IMR-90 (cell line): ENCODE measurements around the gene C11orf97. TPM values are rescaled to one million over a fixed set of nuclear protein-coding genes. Genes with fewer than 3 reads are reported as not detected.

ENCODE experiments used
- ATAC-seq: fragments of 200-7000 bp; cut with Tn5 transposase; 2 replicates; pipeline ENCODE4 v1.9.1; 2020; ENCODE audit warnings: low read depth, mild to moderate bottlenecking, moderate library complexity
- BruUV-seq: library from RNA; stranded (reverse); fragments of 400-500 nt; replicated peaks from 2 replicates; lab custom pipeline; 2021; lab: Mats Ljungman, UMichigan
- CTCF ChIA-PET: fragments of 300-600 bp; formaldehyde crosslinking; extraction: SDS; loops from one replicate; lab custom pipeline; 2021; ENCODE audit warnings: antibody characterized with exemption; lab: Yijun Ruan, JAX
- POLR2A ChIA-PET: fragments of 300-600 bp; sonication (Branson Sonifier 250); formaldehyde crosslinking; loops from one replicate; lab custom pipeline; 2022; ENCODE audit warnings: antibody characterized with exemption; ENCODE audit not compliant: unreplicated experiment; lab: Charles Lee
- DNase-seq: peaks from one replicate; pipeline ENCODE4 v3.0.0; 2013
- H2AFZ ChIP-seq: replicated peaks from 2 replicates; pipeline ENCODE3; 2013; ENCODE audit warnings: low read length, mild to moderate bottlenecking; ENCODE audit not compliant: poor library complexity
- H2AK5ac ChIP-seq: 2 replicates; pipeline ENCODE4 v1.6.1; 2013; ENCODE audit warnings: low read depth, low read length, inconsistent platforms
- H2AK9ac ChIP-seq: replicated peaks from 2 replicates; pipeline ENCODE3; 2013; ENCODE audit warnings: mild to moderate bottlenecking, low read depth, low read length, moderate library complexity; ENCODE audit not compliant: poor library complexity
- H2BK120ac ChIP-seq: 2 replicates; pipeline ENCODE4 v1.6.1; 2013; ENCODE audit warnings: low read depth, low read length, inconsistent platforms
- H2BK15ac ChIP-seq: 3 replicates; pipeline ENCODE4 v1.6.1; 2013; ENCODE audit warnings: low read depth, low read length, inconsistent platforms
- H2BK20ac ChIP-seq: 2 replicates; pipeline ENCODE4 v1.6.1; 2013; ENCODE audit warnings: low read depth, mild to moderate bottlenecking, inconsistent platforms, low read length, moderate library complexity
- H2BK5ac ChIP-seq: 2 replicates; pipeline ENCODE4 v1.6.1; 2013; ENCODE audit warnings: mild to moderate bottlenecking, low read depth, low read length, inconsistent platforms; ENCODE audit not compliant: poor library complexity, severe bottlenecking
- H3K14ac ChIP-seq: replicated peaks from 2 replicates; pipeline ENCODE4 v1.6.1; 2013; ENCODE audit warnings: low read depth, low read length, inconsistent platforms
- H3K18ac ChIP-seq: 2 replicates; pipeline ENCODE4 v1.6.1; 2013; ENCODE audit warnings: low read depth, low read length, control low read depth
- H3K23ac ChIP-seq: 2 replicates; pipeline ENCODE4 v1.6.1; 2013; ENCODE audit warnings: low read depth, low read length, inconsistent platforms
- H3K27ac ChIP-seq: 2 replicates; pipeline ENCODE4 v1.5.1; 2013; ENCODE audit warnings: mild to moderate bottlenecking, control low read depth, low read length; ENCODE audit not compliant: insufficient read depth
- H3K27me3 ChIP-seq: 2 replicates; pipeline ENCODE4 v1.6.1; 2013; ENCODE audit warnings: low read length; ENCODE audit not compliant: control insufficient read depth, insufficient read depth
- H3K36me3 ChIP-seq: 2 replicates; pipeline ENCODE4 v1.6.1; 2013; ENCODE audit warnings: low read length, mixed read lengths; ENCODE audit not compliant: control insufficient read depth, insufficient read depth
- H3K4ac ChIP-seq: 2 replicates; pipeline ENCODE4 v1.6.1; 2013; ENCODE audit warnings: low read depth, low read length, inconsistent platforms
- H3K4me1 ChIP-seq: 2 replicates; pipeline ENCODE4 v1.6.1; 2013; ENCODE audit warnings: low read length, mixed read lengths; ENCODE audit not compliant: control insufficient read depth, insufficient read depth
- H3K4me2 ChIP-seq: 2 replicates; pipeline ENCODE4 v1.6.1; 2013; ENCODE audit warnings: low read depth, mild to moderate bottlenecking, control low read depth, low read length, moderate library complexity
- H3K4me3 ChIP-seq: 2 replicates; pipeline ENCODE4 v1.5.1; 2013; ENCODE audit warnings: low read depth, mild to moderate bottlenecking, control low read depth, low read length, moderate library complexity; ENCODE audit not compliant: insufficient read depth
- H3K56ac ChIP-seq: 2 replicates; pipeline ENCODE4 v1.6.1; 2013; ENCODE audit warnings: low read length, inconsistent platforms; ENCODE audit not compliant: insufficient read depth; ENCODE audit errors: extremely low read depth
- H3K79me1 ChIP-seq, 2 experiments: 2 replicates each; pipeline ENCODE4 v1.6.1; 2013; ENCODE audit warnings: low read length in 2 of 2, inconsistent platforms in 1 of 2, low read depth in 1 of 2
- H3K9ac ChIP-seq: 2 replicates; pipeline ENCODE4 v1.6.1; 2013; ENCODE audit warnings: low read depth, low read length, control low read depth
- H3K9me1 ChIP-seq: 2 replicates; pipeline ENCODE4 v1.6.1; 2013; ENCODE audit warnings: low read length, inconsistent platforms; ENCODE audit not compliant: insufficient read depth
- H3K9me3 ChIP-seq: 2 replicates; pipeline ENCODE4 v1.6.1; 2013; ENCODE audit warnings: low read length; ENCODE audit not compliant: control insufficient read depth, insufficient read depth
- H4K20me1 ChIP-seq: 2 replicates; pipeline ENCODE4 v1.6.1; 2013; ENCODE audit warnings: low read length, inconsistent platforms; ENCODE audit not compliant: insufficient read depth
- H4K5ac ChIP-seq: 2 replicates; pipeline ENCODE4 v1.6.1; 2013; ENCODE audit warnings: mild to moderate bottlenecking, low read depth, low read length, control low read depth
- H4K8ac ChIP-seq, 2 experiments: 2 replicates each; pipeline ENCODE4 v1.6.1; 2013; ENCODE audit warnings: low read depth in 2 of 2, low read length in 2 of 2, control low read depth in 1 of 2, inconsistent platforms in 1 of 2
- H4K91ac ChIP-seq: 2 replicates; pipeline ENCODE4 v1.6.1; 2013; ENCODE audit warnings: low read depth, low read length, inconsistent platforms; ENCODE audit not compliant: insufficient read depth
- BHLHE40 ChIP-seq: fragments of 150-350 bp; IDR thresholded peaks from 2 replicates; pipeline ENCODE4 v1.6.1; 2016; ENCODE audit warnings: mild to moderate bottlenecking, low read depth, low read length
- CEBPB ChIP-seq: IDR thresholded peaks from 2 replicates; pipeline ENCODE4 v1.6.1; 2012; ENCODE audit warnings: low read depth, low read length, improper control_type of control experiment
- CHD1 ChIP-seq: IDR thresholded peaks from 2 replicates; pipeline ENCODE4 v1.6.1; 2012; ENCODE audit warnings: low read depth, low read length, improper control_type of control experiment
- CTCF ChIP-seq: conservative IDR thresholded peaks from 2 replicates; pipeline ENCODE4 v1.5.1; 2012; ENCODE audit warnings: mild to moderate bottlenecking, low read depth, low read length, improper control_type of control experiment
- ELK1 ChIP-seq: fragments of 150-350 bp; IDR thresholded peaks from 2 replicates; pipeline ENCODE4 v1.6.1; 2016; ENCODE audit warnings: low read depth, mild to moderate bottlenecking, low read length, moderate library complexity, borderline replicate concordance
- FOS ChIP-seq: fragments of 150-350 bp; IDR thresholded peaks from 2 replicates; pipeline ENCODE4 v1.6.1; 2016; ENCODE audit warnings: low read depth, low read length
- MAFK ChIP-seq: IDR thresholded peaks from 2 replicates; pipeline ENCODE4 v1.6.1; 2012; ENCODE audit warnings: low read depth, low read length, improper control_type of control experiment
- MAZ ChIP-seq: IDR thresholded peaks from 2 replicates; pipeline ENCODE4 v1.6.1; 2012; ENCODE audit warnings: low read depth, mild to moderate bottlenecking, low read length, improper control_type of control experiment, moderate library complexity, borderline replicate concordance
- MXI1 ChIP-seq: IDR thresholded peaks from 2 replicates; pipeline ENCODE4 v1.6.1; 2012; ENCODE audit warnings: low read depth, mild to moderate bottlenecking, low read length, moderate library complexity, borderline replicate concordance
- NFE2L2 ChIP-seq: fragments of 150-350 bp; IDR thresholded peaks from 2 replicates; pipeline ENCODE4 v1.6.1; 2016; ENCODE audit warnings: low read depth, mild to moderate bottlenecking, low read length
- POLR2A ChIP-seq: IDR thresholded peaks from 2 replicates; pipeline ENCODE4 v1.6.1; 2012; ENCODE audit warnings: mild to moderate bottlenecking, low read depth, low read length
- RAD21 ChIP-seq: IDR thresholded peaks from 2 replicates; pipeline ENCODE4 v1.6.1; 2012; ENCODE audit warnings: low read length, improper control_type of control experiment
- RCOR1 ChIP-seq: IDR thresholded peaks from 2 replicates; pipeline ENCODE4 v1.6.1; 2012; ENCODE audit warnings: mild to moderate bottlenecking, low read length, improper control_type of control experiment; ENCODE audit not compliant: insufficient replicate concordance
- RFX5 ChIP-seq: IDR thresholded peaks from 2 replicates; pipeline ENCODE4 v1.8.0; 2012; ENCODE audit warnings: low read depth, mild to moderate bottlenecking, low read length, moderate library complexity
- SMC3 ChIP-seq: fragments of 150-350 bp; IDR thresholded peaks from 2 replicates; pipeline ENCODE4 v1.6.1; 2016; ENCODE audit warnings: low read depth, mild to moderate bottlenecking, antibody characterized with exemption, low read length, moderate library complexity
- USF2 ChIP-seq: fragments of 150-350 bp; IDR thresholded peaks from 2 replicates; pipeline ENCODE4 v1.6.1; 2017; ENCODE audit warnings: mild to moderate bottlenecking, antibody characterized with exemption, low read length, low read depth
- WGBS, 2 experiments: methylation state at CpG; one replicate each; pipeline versions ENCODE4 v1.1.5 to v1.1.7; 2013; ENCODE audit warnings: missing lambda C conversion rate in 2 of 2; ENCODE audit not compliant: insufficient read length in 1 of 2; ENCODE audit errors: extremely low coverage in 2 of 2; 5-methylcytosine and 5-hydroxymethylcytosine counted together
- dilution Hi-C: fragments of 300-500 bp; cut with HindIII; formaldehyde crosslinking; loops from one replicate; pipeline ENCODE4 v1.14.3; 2018; ENCODE audit warnings: low sequenced_read_pairs; ENCODE audit not compliant: unreplicated experiment
- in situ Hi-C: fragments of 300-500 bp; cut with MboI; formaldehyde crosslinking; loops from 3 replicates; pipeline ENCODE4 v1.14.3; 2019; ENCODE audit warnings: low sequenced_read_pairs, inconsistent platforms, mixed read lengths
- intact Hi-C: fragments of 100-400 bp; cut with micrococcal nuclease; formaldehyde crosslinking; loops from 2 replicates; pipeline ENCODE4 v1.10.0; 2022
- polyA plus RNA-seq, 3 experiments: library from polyadenylated mRNA; depleted of rRNA; stranded (reverse); fragments of >200 nt; gene quantifications; 2 replicates each; pipeline ENCODE4 v1.2.3, GENCODE V29; 2012; ENCODE audit warnings: low replicate concordance in 1 of 3
- total RNA-seq: library from RNA; depleted of rRNA; stranded (reverse); fragments of >200 nt; gene quantifications from 2 replicates; pipeline ENCODE4 v1.2.3, GENCODE V29; 2012

C11orf97 gene
- total and polyA plus RNA-seq, 2 of the 4 experiments (the other 2 are of a cell fraction), result not detected

GRCh38 chr11:94550513-94550912 lies 38.3 kb downstream of the C11orf97 start:
- no peak for TF ChIP-seq RCOR1
- no peak for TF ChIP-seq NFE2L2
- TF ChIP-seq BHLHE40, result no peak
- no peak for TF ChIP-seq CEBPB
- no peak for TF ChIP-seq RFX5
- no peak for TF ChIP-seq POLR2A
- no peak for TF ChIP-seq MXI1
- no peak for TF ChIP-seq FOS
- TF ChIP-seq USF2, result no peak
- TF ChIP-seq ELK1, result no peak
- TF ChIP-seq SMC3, result no peak
- TF ChIP-seq MAFK, result no peak
- no peak for TF ChIP-seq RAD21
- no peak for TF ChIP-seq MAZ
- no peak for TF ChIP-seq CTCF
- no peak for TF ChIP-seq CHD1
- no TSS peak for BruUV-seq
- peaks cover 9 to 36% of the 10 kb centered on the region in 2 experiments for H3K79me1 ChIP-seq
- peaks cover 11% of the 10 kb centered on the region for H3K9me1 ChIP-seq
- no peak overlapping the region for H3K14ac ChIP-seq
- ATAC-seq, result no peak
- H3K4me2 ChIP-seq, result no peak overlapping the region
- DNase-seq, result no peak
- no peak overlapping the region for H2BK120ac ChIP-seq
- ChIA-PET CTCF (no interaction called here), POLR2A (no interaction called here)
- H2AFZ ChIP-seq, result no peak overlapping the region
- 100% methylated on average over 1 of the region's 4 CpGs; no CpG with 5 or more reads in 1 of the 2 experiments for WGBS, 2 experiments
- H3K56ac ChIP-seq, result no peak overlapping the region
- H3K27me3 ChIP-seq, result no peaks in the 10 kb centered on the region
- H4K20me1 ChIP-seq, result peaks cover 10% of the 10 kb centered on the region; the same call in 1 of the 2 replicates
- in situ Hi-C loops (no loop called here), dilution Hi-C loops (no loop called here), intact Hi-C loops (no loop called here)
- peaks cover 2% of the 10 kb centered on the region; the same call in 1 of the 2 replicates for H3K36me3 ChIP-seq
- H3K9ac ChIP-seq, result no peak overlapping the region
- no peak overlapping the region for H3K18ac ChIP-seq
- H3K27ac ChIP-seq, result no peak overlapping the region
- no peak overlapping the region for H4K8ac ChIP-seq
- no peak overlapping the region for H4K5ac ChIP-seq
- no peak overlapping the region for H2BK20ac ChIP-seq
- H3K4me1 ChIP-seq, result peaks cover 3% of the 10 kb centered on the region
- no peak overlapping the region for H2AK9ac ChIP-seq
- no peak overlapping the region for H2BK15ac ChIP-seq
- no peak overlapping the region for H3K23ac ChIP-seq
- no peaks in the 10 kb centered on the region for H3K9me3 ChIP-seq
- H2AK5ac ChIP-seq, result no peak overlapping the region
- no peak overlapping the region for H3K4ac ChIP-seq
- H4K91ac ChIP-seq, result no peak overlapping the region
- H2BK5ac ChIP-seq, result no peak overlapping the region
- H3K4me3 ChIP-seq, result no peak overlapping the region
